ENCODE data around the gene PRKD1.
A peak's percentile ranks its signal among the peaks of the same experiment; 100 is the strongest.
"Not testable (repeated sequence)": the region's sequence is repeated elsewhere in the genome, so short reads cannot be mapped to it uniquely, and the experiment has no call there.

The PRKD1 gene

GRCh38 chr14:29734732-29735131 is 192.9 kb downstream of the PRKD1 start:
- Histone ChIP-seq H3K4me2 (no peak overlapping the region), H3K9ac (no peak overlapping the region), H3K27ac (no peak overlapping the region), H3K36me3 (no peaks in the 10 kb centered on the region), H3K27me3 (no peaks in the 10 kb centered on the region), H3K4me1 (no peaks in the 10 kb centered on the region), H4K20me1 (no peaks in the 10 kb centered on the region), H3K9me3 (no peaks in the 10 kb centered on the region), H3K4me3 (no peak overlapping the region)
- no peak for TF ChIP-seq Cebpa-rat (IDR thresholded peaks at IDR 0.05)

GRCh38 chr14:29726560-29727331 is 200.9 kb downstream of the PRKD1 start:
- H3K9ac ChIP-seq, H3K36me3 ChIP-seq, H3K4me1 ChIP-seq, H3K4me3 ChIP-seq, H3K9me3 ChIP-seq, H3K27me3 ChIP-seq, H4K20me1 ChIP-seq, H3K27ac ChIP-seq, H3K4me2 ChIP-seq: not testable (repeated sequence)

DNA sequence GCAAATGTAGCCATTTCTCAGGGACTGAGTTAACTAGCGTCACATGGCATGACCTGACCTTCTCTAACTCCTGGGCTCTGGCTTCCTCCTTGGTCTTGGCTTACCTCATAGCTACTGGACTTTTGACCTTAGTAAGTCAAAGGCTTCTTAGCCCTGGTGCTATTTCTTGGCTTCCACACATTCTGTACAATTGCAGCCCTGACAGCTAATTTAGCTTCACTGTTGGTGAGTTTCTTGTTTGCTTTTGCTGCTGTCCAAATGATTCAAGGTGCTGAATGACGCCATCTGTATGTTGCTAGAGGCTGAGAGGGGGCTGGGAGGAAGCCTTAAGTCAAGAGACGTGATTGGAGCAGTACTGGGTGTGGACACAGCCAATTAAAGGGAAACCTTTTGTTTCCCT is 202.7 kb downstream of the PRKD1 start:
- TF ChIP-seq Cebpa-rat (IDR thresholded peaks at IDR 0.05) = no peak
- Histone ChIP-seq H4K20me1 (no peaks in the 10 kb centered on the region), H3K27ac (no peak overlapping the region), H3K4me2 (no peak overlapping the region), H3K4me3 (no peak overlapping the region), H3K9ac (no peak overlapping the region), H3K27me3 (no peaks in the 10 kb centered on the region), H3K4me1 (no peaks in the 10 kb centered on the region), H3K36me3 (no peaks in the 10 kb centered on the region), H3K9me3 (no peaks in the 10 kb centered on the region)

DNA sequence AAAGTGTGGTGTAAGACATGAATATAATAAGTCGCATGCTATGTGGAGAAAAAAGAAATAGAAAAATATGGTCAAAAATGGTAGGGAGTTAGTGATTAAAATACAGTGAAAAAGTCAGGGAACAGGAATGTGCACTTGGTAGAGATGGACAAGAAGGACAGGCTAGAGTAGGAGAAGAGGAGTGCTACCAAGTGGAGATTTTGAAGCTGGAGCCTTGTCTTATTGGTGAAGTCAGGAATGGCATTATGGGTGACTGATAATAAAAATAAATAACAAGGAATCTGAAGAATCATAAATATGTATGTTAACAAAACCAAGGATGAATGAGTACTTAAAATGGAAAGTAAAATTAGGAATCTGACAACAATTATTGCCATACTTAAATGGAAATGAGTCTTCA is 204.8 kb downstream of the PRKD1 start:
- no peaks in the 10 kb centered on the region for H3K36me3 ChIP-seq
- no peaks in the 10 kb centered on the region for H3K9me3 ChIP-seq
- no peak overlapping the region for H3K4me2 ChIP-seq
- no peaks in the 10 kb centered on the region for H4K20me1 ChIP-seq
- no peak for TF ChIP-seq Cebpa-rat (IDR thresholded peaks at IDR 0.05)
- H3K27ac ChIP-seq = no peak overlapping the region
- H3K4me1 ChIP-seq = no peaks in the 10 kb centered on the region
- no peaks in the 10 kb centered on the region for H3K27me3 ChIP-seq
- no peak overlapping the region for H3K9ac ChIP-seq
- H3K4me3 ChIP-seq = no peak overlapping the region

DNA sequence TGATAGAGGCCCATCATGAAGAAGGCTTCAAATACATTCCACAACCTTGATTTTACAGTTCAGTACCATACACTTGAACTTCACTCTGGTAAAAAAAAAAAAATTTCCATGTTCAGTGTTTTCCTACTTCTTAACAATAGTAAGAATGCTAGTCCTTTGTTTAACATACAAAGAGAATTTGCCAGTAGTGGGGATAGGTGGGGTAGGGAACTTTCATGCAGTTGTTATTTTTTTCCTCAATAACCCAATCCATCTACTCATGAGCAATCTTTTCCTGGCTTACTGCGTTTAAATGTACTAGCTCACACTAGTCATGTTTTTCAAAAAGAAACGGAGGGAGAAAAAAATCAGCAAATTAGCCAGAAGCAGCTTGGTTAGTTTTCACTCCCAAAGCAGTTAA is 206.1 kb downstream of the PRKD1 start:
- no peak for TF ChIP-seq Cebpa-rat (IDR thresholded peaks at IDR 0.05)

GRCh38 chr14:29717901-29718300 is 209.7 kb downstream of the PRKD1 start:
- H3K4me3 ChIP-seq = no peak overlapping the region
- no peak overlapping the region for H3K9ac ChIP-seq
- no peak overlapping the region for H3K27ac ChIP-seq
- no peaks in the 10 kb centered on the region for H4K20me1 ChIP-seq
- no peaks in the 10 kb centered on the region for H3K9me3 ChIP-seq
- no peak for TF ChIP-seq Cebpa-rat (IDR thresholded peaks at IDR 0.05)
- H3K4me1 ChIP-seq = peaks cover 15% of the 10 kb centered on the region
- no peaks in the 10 kb centered on the region for H3K27me3 ChIP-seq
- no peaks in the 10 kb centered on the region for H3K36me3 ChIP-seq
- H3K4me2 ChIP-seq = no peak overlapping the region

More for the DNA sequence above, 206.1 kb downstream of the PRKD1 start:
- H3K9me3 ChIP-seq = no peaks in the 10 kb centered on the region
- no peak overlapping the region for H3K27ac ChIP-seq
- no peaks in the 10 kb centered on the region for H3K27me3 ChIP-seq
- H3K4me1 ChIP-seq = peaks cover under 1% of the 10 kb centered on the region; the same call in 1 of the 2 replicates
- no peak overlapping the region for H3K9ac ChIP-seq
- H3K36me3 ChIP-seq = no peaks in the 10 kb centered on the region
- H3K4me3 ChIP-seq = no peak overlapping the region
- H4K20me1 ChIP-seq = no peaks in the 10 kb centered on the region
- H3K4me2 ChIP-seq = no peak overlapping the region

GRCh38 chr14:29716150-29716549 is 211.5 kb downstream of the PRKD1 start:
- no peaks in the 10 kb centered on the region for H4K20me1 ChIP-seq
- no peak overlapping the region for H3K4me3 ChIP-seq
- H3K27me3 ChIP-seq = no peaks in the 10 kb centered on the region
- TF ChIP-seq Cebpa-rat (IDR thresholded peaks at IDR 0.05) = no peak
- no peaks in the 10 kb centered on the region for H3K36me3 ChIP-seq
- peak overlapping the region; percentile 53 for H3K27ac ChIP-seq
- H3K9ac ChIP-seq = no peak overlapping the region; the same call in 1 of the 2 replicates
- no peaks in the 10 kb centered on the region for H3K9me3 ChIP-seq
- H3K4me1 ChIP-seq = peaks cover 15% of the 10 kb centered on the region
- peak overlapping the region; percentile 41 for H3K4me2 ChIP-seq

GRCh38 chr14:29712601-29713000 is 215.0 kb downstream of the PRKD1 start:
- Histone ChIP-seq H3K9ac (no peak overlapping the region), H3K4me1 (peaks cover 15% of the 10 kb centered on the region), H3K4me3 (no peak overlapping the region), H3K27me3 (no peaks in the 10 kb centered on the region), H3K4me2 (no peak overlapping the region), H3K27ac (no peak overlapping the region), H3K9me3 (no peaks in the 10 kb centered on the region), H3K36me3 (no peaks in the 10 kb centered on the region), H4K20me1 (no peaks in the 10 kb centered on the region)
- TF ChIP-seq Cebpa-rat (IDR thresholded peaks at IDR 0.05) = no peak

- Histone ChIP-seq H3K4me2 (no peak overlapping the region), H3K27me3 (no peaks in the 10 kb centered on the region), H3K9me3 (no peaks in the 10 kb centered on the region), H3K4me3 (no peak overlapping the region), H3K27ac (no peak overlapping the region), H3K4me1 (no peaks in the 10 kb centered on the region), H4K20me1 (no peaks in the 10 kb centered on the region), H3K9ac (no peak overlapping the region), H3K36me3 (no peaks in the 10 kb centered on the region)
- TF ChIP-seq Cebpa-rat (IDR thresholded peaks at IDR 0.05) = no peak
Observed at GRCh38 chr14:29710015-29710414, 217.6 kb downstream of the PRKD1 start.

- H3K36me3 ChIP-seq = no peaks in the 10 kb centered on the region
- no peak overlapping the region for H3K27ac ChIP-seq
- H3K4me2 ChIP-seq = no peak overlapping the region
- no peaks in the 10 kb centered on the region for H3K27me3 ChIP-seq
- no peaks in the 10 kb centered on the region for H3K9me3 ChIP-seq
- no peak overlapping the region for H3K9ac ChIP-seq
- TF ChIP-seq Cebpa-rat (IDR thresholded peaks at IDR 0.05) = no peak
- no peaks in the 10 kb centered on the region for H3K4me1 ChIP-seq
- H3K4me3 ChIP-seq = no peak overlapping the region
- no peaks in the 10 kb centered on the region for H4K20me1 ChIP-seq
Observed at GRCh38 chr14:29709490-29709889, 218.2 kb downstream of the PRKD1 start.

- Histone ChIP-seq H4K20me1 (no peaks in the 10 kb centered on the region), H3K4me3 (no peak overlapping the region), H3K9me3 (no peaks in the 10 kb centered on the region), H3K9ac (no peak overlapping the region), H3K4me1 (no peaks in the 10 kb centered on the region), H3K36me3 (no peaks in the 10 kb centered on the region), H3K27ac (no peak overlapping the region), H3K27me3 (no peaks in the 10 kb centered on the region), H3K4me2 (no peak overlapping the region)
- no peak for TF ChIP-seq Cebpa-rat (IDR thresholded peaks at IDR 0.05)
Observed at GRCh38 chr14:29706700-29707099, 220.9 kb downstream of the PRKD1 start.

Data from BLaER1 (cell line).